Keratinocyte (primary cell): ENCODE measurements around the gene ADGRD1. TPM values are rescaled to one million over a fixed set of nuclear protein-coding genes. Genes with fewer than 3 reads are reported as not detected.

ENCODE experiments used
- DNase-seq: peaks from one replicate; pipeline ENCODE4 v3.0.0-alpha.2; 2011; ENCODE audit warnings: low read depth, missing footprints, low spot score
- FAIRE-seq: peaks from 2 replicates; lab custom pipeline; 2011; peaks lifted over from hg19 to GRCh38; lab: Jason Lieb, UNC
- H2AFZ ChIP-seq: 2 replicates; pipeline ENCODE4 v1.6.0; 2012; ENCODE audit warnings: low read length, control low read depth, inconsistent platforms; ENCODE audit not compliant: control insufficient read depth
- H3K27ac ChIP-seq: 2 replicates; pipeline ENCODE4 v1.5.1; 2011; ENCODE audit warnings: low read length; ENCODE audit not compliant: control insufficient read depth, insufficient read depth
- H3K27me3 ChIP-seq: 3 replicates; pipeline ENCODE4 v1.6.0; 2011; ENCODE audit warnings: low read length; ENCODE audit not compliant: control insufficient read depth, insufficient read depth; ENCODE audit errors: extremely low read depth
- H3K36me3 ChIP-seq, 2 experiments: 2 replicates in 1 of 2; 3 replicates in 1 of 2; pipeline ENCODE4 v1.5.1; 2011; ENCODE audit warnings: low read length in 2 of 2, mild to moderate bottlenecking in 1 of 2; ENCODE audit not compliant: control insufficient read depth in 2 of 2, insufficient read depth in 2 of 2; ENCODE audit errors: extremely low read depth in 1 of 2
- H3K4me1 ChIP-seq: 3 replicates; pipeline ENCODE4 v1.5.1; 2011; ENCODE audit warnings: low read length; ENCODE audit not compliant: control insufficient read depth, insufficient read depth; ENCODE audit errors: extremely low read depth
- H3K4me2 ChIP-seq: 3 replicates; pipeline ENCODE4 v1.6.0; 2011; ENCODE audit warnings: low read depth, low read length; ENCODE audit not compliant: control insufficient read depth, insufficient read depth; ENCODE audit errors: extremely low read depth
- H3K4me3 ChIP-seq, 3 experiments: fragments of 200-600 bp in 1 of 3; sonication (generic) in 1 of 3; 2 replicates in 2 of 3; 3 replicates in 1 of 3; pipeline ENCODE4 v1.5.1; 2011 to 2016; ENCODE audit warnings: low read length in 3 of 3, mild to moderate bottlenecking in 3 of 3, control low read depth in 2 of 3, inconsistent platforms in 1 of 3, low read depth in 1 of 3, mixed read lengths in 1 of 3, mixed run types in 1 of 3, moderate library complexity in 1 of 3; ENCODE audit not compliant: control insufficient read depth in 2 of 3, insufficient read depth in 2 of 3; ENCODE audit errors: extremely low read depth in 1 of 3
- H3K79me2 ChIP-seq: 2 replicates; pipeline ENCODE4 v1.6.0; 2012; ENCODE audit warnings: low read length; ENCODE audit not compliant: control insufficient read depth, insufficient read depth
- H3K9ac ChIP-seq: 3 replicates; pipeline ENCODE4 v1.6.0; 2011; ENCODE audit warnings: low read length; ENCODE audit not compliant: control insufficient read depth, insufficient read depth; ENCODE audit errors: extremely low read depth
- H3K9me1 ChIP-seq: 3 replicates; pipeline ENCODE4 v1.6.0; 2011; ENCODE audit warnings: low read length; ENCODE audit not compliant: control insufficient read depth, insufficient read depth; ENCODE audit errors: extremely low read depth
- H3K9me3 ChIP-seq: 2 replicates; pipeline ENCODE4 v1.5.1; 2012; ENCODE audit warnings: low read depth, low read length; ENCODE audit not compliant: control insufficient read depth
- H4K20me1 ChIP-seq: 3 replicates; pipeline ENCODE4 v1.6.0; 2011; ENCODE audit warnings: low read length; ENCODE audit not compliant: control insufficient read depth, insufficient read depth; ENCODE audit errors: extremely low read depth
- EZH2 ChIP-seq: IDR thresholded peaks from one replicate; pipeline ENCODE4 v1.6.1; 2012; ENCODE audit warnings: inconsistent platforms, mild to moderate bottlenecking, low read length, moderate library complexity
- dilution Hi-C: fragments of 300-500 bp; cut with MboI; formaldehyde crosslinking; loops from one replicate; pipeline ENCODE4 v1.7.0; 2020; ENCODE audit warnings: low sequenced_read_pairs; ENCODE audit not compliant: extremely low pct_ligation_motif_present
- polyA plus RNA-seq, 5 experiments: library from polyadenylated mRNA; depleted of rRNA in 3 of 5; stranded (reverse) in 3 of 5; stranded (forward) in 1 of 5; unstranded in 1 of 5; fragments of >200 nt; gene quantifications; 1 replicate in 1 of 5; 2 replicates in 3 of 5; 3 replicates in 1 of 5; pipeline versions ENCODE4 v1.2.1 to v1.2.3, GENCODE V29; 2011 to 2012; ENCODE audit warnings: missing spikeins in 2 of 5, low read depth in 1 of 5, low replicate concordance in 1 of 5
- TF ChIP-seq, protein P1 (sequence below), 3 experiments: IDR thresholded peaks in 1 of 3; conservative IDR thresholded peaks in 1 of 3; optimal IDR thresholded peaks in 1 of 3; 2 replicates in 2 of 3; 3 replicates in 1 of 3; pipeline versions ENCODE3 to v1.5.1; 2011; ENCODE audit warnings: low read length in 3 of 3, mild to moderate bottlenecking in 3 of 3, moderate library complexity in 2 of 3, control low read depth in 1 of 3, inconsistent platforms in 1 of 3; ENCODE audit not compliant: insufficient read depth in 2 of 3; ENCODE audit errors: extremely low read depth in 1 of 3

Gene ADGRD1
- polyA plus RNA-seq, 1 donor (not counting 4 experiments of a cell fraction or from before 2014, with no cell fraction given): not detected

DNA sequence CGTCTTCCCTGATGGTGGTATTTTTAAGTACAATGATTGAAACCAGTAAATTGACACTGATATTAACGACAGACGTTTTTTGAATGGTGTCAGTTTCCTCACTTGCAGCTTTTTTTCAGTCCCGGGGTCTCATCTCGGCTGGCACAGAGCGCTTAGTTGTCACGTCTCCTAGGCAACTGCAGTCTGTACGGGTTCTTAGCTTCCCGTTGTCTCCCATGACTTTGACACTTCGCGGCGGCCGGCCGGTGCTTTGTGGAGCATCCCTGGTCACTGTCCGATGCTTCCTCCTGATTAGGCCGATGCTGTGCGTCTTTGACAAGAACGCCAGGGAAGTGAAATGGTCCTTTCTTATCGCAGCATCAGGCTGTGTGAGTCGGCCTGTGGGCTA, 67.4 kb downstream of the ADGRD1 start:
- Histone ChIP-seq H3K9ac (no peak overlapping the region), H3K27ac (no peak overlapping the region), H3K4me1 (no peaks in the 10 kb centered on the region), H3K79me2 (no peaks in the 10 kb centered on the region), H3K4me3 (no peak overlapping the region), H3K36me3 (no peaks in the 10 kb centered on the region), H3K4me2 (no peak overlapping the region), H2AFZ (no peak overlapping the region), H3K9me3 (peaks cover 3% of the 10 kb centered on the region), H3K27me3 (no peaks in the 10 kb centered on the region), H3K9me1 (no peaks in the 10 kb centered on the region), H4K20me1 (no peaks in the 10 kb centered on the region)
- dilution Hi-C loops: no loop called here
- no peak for TF ChIP-seq EZH2
- TF ChIP-seq, protein P1, sequence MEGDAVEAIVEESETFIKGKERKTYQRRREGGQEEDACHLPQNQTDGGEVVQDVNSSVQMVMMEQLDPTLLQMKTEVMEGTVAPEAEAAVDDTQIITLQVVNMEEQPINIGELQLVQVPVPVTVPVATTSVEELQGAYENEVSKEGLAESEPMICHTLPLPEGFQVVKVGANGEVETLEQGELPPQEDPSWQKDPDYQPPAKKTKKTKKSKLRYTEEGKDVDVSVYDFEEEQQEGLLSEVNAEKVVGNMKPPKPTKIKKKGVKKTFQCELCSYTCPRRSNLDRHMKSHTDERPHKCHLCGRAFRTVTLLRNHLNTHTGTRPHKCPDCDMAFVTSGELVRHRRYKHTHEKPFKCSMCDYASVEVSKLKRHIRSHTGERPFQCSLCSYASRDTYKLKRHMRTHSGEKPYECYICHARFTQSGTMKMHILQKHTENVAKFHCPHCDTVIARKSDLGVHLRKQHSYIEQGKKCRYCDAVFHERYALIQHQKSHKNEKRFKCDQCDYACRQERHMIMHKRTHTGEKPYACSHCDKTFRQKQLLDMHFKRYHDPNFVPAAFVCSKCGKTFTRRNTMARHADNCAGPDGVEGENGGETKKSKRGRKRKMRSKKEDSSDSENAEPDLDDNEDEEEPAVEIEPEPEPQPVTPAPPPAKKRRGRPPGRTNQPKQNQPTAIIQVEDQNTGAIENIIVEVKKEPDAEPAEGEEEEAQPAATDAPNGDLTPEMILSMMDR (optimal IDR thresholded peaks at IDR 0.05 in 1 of 3, IDR thresholded peaks at IDR 0.05 in 1 of 3, conservative IDR thresholded peaks at IDR 0.05 in 1 of 3; ENCODE audit: extremely low read depth in 1 of 3, insufficient read depth in 2 of 3, low read length in 3 of 3): no peak
- no peak for DNase-seq
- FAIRE-seq: no peak

DNA sequence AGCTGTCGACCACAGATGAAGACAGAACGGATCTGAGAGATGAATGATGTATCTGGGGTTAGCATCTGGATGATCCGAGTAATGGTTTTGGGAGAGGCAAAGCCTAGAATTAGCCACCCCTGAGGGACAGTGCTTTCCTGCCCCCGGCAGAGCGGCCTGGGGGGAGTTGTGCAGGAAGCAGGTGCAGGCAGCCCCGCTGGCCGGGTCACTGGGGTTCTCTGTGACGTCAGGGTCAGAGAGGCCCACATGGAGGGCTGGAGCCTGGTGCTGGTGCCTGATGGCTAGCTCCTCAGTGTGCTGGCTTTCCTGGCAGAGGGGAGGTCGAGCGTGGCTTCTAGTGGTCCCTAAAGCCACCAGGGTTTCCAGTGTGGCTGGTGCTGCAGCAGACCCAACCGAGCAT, 70.3 kb downstream of the ADGRD1 start:
- no peaks in the 10 kb centered on the region for H3K79me2 ChIP-seq
- TF ChIP-seq EZH2: no peak
- TF ChIP-seq, protein P1 (optimal IDR thresholded peaks at IDR 0.05 in 1 of 3, IDR thresholded peaks at IDR 0.05 in 1 of 3, conservative IDR thresholded peaks at IDR 0.05 in 1 of 3; ENCODE audit: extremely low read depth in 1 of 3, insufficient read depth in 2 of 3, low read length in 3 of 3): no peak
- no peak overlapping the region for H3K4me3 ChIP-seq
- H3K9ac ChIP-seq: no peak overlapping the region
- H2AFZ ChIP-seq: no peak overlapping the region
- no peaks in the 10 kb centered on the region for H3K4me1 ChIP-seq
- no peaks in the 10 kb centered on the region for H3K9me1 ChIP-seq
- no peak overlapping the region for H3K27ac ChIP-seq
- no peaks in the 10 kb centered on the region for H4K20me1 ChIP-seq
- no peak for FAIRE-seq
- H3K27me3 ChIP-seq: no peaks in the 10 kb centered on the region
- H3K4me2 ChIP-seq: no peak overlapping the region
- peaks cover 2% of the 10 kb centered on the region for H3K9me3 ChIP-seq
- H3K36me3 ChIP-seq: no peaks in the 10 kb centered on the region
- no peak for DNase-seq
- dilution Hi-C loops: no loop called here
